Activated CD4-positive, alpha-beta T cell treated with anti-CD3 and anti-CD28 coated beads for 4 hours (primary cell): Measurements from ENCODE around the gene FAM53B.
A peak's percentile ranks its signal among the peaks of the same experiment; 100 is the strongest.

Source experiments
- DNase-seq, 2 donors: peaks; one replicate each; pipeline ENCODE4 v3.0.0-alpha.2; 2020

The FAM53B gene

DNA sequence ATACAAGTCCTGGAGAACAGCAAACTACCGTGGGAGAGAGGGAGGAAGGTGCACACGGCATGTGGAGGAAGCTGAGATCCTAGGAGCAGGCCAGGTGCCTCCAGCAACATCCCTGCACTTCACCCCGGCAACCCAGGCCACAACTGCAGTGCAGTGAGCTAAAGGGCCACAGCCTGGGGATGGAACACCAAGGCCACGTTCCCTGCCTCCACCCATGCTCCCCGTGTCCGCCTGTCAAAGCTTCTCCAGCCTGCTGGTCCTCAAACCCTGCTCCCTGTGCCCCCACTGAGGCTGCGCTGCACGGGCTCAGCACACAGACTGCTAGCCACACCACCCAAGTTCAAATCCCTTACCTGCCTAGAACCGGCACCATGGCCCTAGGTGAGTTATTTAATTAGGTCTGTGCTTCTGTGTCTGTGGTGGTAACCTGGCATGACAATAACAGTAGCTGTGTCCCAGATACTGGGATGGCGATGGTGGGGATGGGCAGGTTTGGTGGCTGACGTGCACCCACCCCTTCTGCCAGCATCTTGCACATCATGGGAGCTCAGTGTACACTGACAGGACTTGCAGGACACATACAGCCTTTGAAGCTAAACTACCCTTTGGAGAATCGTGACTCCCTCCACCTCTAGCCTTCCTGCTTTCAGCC, 85.5 kb downstream of the FAM53B start:
- no peak for DNase-seq

DNA sequence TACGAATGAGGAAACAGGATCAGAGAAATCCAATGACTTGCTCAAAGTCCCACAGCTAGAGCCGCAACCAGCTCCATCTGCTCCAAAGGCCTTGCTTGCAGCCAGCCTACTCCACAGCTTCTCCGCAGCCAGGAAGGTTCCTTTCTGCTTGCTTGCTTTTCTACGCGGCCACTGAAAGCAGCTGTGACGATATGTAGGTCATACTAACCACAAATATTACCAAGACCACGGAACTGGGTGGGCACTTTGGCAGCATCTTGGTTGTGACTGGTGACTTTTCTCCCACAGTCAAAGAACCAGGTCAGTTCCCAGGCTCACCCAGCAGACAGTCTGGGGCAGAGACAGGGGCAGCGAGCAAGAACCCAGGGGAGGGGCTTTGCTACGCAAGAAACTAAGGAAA, 86.4 kb downstream of the FAM53B start:
- peak in 1 of 2 donors; percentile 36 for DNase-seq

DNA sequence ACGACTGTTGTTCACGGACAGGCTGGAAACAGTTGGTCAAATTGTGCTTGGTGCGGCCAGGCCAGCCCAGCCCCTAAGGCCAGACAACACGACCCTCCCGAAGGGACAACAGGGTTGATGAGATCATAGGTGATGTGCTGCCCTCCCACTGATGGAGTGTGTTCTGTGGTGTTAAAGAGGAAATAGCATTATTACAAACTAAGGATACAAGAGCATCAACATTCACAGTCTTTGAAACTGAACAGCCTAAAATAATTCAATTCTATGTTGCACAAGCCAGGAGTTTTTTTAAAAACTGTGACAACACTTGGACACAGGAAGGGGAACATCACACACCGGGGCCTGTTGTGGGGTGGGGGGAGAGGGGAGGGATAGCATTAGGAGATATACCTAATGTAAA, 87.6 kb downstream of the FAM53B start:
- DNase-seq, result no peak

DNA sequence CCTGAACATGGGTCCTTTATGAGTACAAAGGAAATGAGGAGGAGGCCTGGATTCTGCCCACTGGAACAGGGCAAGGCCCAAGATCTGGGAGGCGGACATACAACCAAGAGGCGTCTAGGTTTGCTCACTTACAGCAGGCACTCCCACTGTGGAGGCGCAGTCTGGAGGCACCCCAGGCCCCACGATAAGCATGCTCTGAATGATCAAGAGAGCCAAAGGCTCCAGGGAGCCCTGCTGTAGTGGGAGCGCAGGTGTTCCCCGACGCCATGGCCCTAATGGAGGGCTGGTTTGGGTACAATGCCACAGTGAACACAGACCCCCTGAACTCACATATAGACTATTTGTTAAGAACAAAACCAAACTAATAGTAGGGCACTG, 88.1 kb downstream of the FAM53B start:
- DNase-seq, result no peak

DNA sequence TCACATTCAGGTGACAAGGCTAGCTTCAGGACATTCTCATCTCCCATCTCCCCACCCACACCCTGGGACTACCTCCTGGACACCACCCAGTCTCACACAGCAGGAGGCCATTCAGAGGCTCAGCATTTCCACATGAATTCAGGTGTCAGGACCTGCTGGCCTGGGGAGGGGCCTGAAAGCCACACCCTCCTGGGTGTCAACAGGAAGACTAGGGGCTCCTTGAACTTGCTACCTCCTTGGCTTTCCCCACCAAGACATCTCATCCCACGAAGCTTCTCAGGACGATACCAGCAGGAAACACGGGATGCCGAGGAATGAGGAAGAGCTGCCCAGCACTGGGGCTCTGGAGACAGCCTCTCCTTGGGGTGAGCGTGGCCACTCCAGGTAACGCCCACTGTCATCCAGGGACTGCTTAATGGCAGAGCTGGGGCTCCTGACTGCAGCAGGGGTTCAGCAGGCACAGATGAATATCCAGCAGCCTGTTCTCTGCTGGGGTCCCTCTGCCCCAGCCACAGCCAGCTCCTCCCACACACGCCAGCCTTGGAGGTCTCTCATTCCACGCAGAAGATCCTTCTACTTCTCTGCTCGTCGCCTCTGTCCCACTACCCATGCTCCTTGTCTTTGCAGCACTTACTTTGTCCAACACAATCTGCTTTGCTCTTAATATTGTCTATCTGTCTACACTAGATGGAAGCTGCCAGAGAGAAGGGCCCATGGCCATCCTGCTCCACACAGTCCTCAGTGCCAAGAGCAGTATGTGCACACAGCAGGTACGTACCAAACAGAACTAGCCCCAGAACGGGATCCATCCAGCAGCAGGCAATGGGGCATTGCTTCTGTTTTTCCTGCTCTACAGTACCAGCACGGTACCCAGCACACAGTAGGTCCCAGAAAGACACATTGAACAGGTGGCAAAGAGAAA, 88.7 kb downstream of the FAM53B start:
- no peak for DNase-seq

DNA sequence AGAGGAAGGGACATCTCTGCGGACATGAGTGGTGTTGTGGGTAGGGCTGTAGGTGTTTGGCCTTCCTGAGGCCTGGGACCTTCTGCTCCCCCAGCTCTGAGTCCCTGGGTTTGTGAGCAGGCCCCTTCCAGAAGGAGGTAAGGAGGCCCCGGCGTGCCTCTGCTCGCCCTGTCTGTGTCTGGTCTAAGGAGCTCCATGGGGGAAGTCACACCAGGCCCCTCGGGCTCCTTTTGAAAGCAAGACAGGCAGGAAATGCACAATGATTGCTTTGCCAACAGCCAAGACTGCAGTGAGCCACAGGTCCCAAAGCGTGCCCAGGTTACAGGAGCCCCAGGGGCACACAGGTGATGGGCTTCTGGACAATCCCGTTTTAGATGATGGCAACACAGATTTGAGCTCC, 89.5 kb downstream of the FAM53B start:
- DNase-seq, result no peak

DNA sequence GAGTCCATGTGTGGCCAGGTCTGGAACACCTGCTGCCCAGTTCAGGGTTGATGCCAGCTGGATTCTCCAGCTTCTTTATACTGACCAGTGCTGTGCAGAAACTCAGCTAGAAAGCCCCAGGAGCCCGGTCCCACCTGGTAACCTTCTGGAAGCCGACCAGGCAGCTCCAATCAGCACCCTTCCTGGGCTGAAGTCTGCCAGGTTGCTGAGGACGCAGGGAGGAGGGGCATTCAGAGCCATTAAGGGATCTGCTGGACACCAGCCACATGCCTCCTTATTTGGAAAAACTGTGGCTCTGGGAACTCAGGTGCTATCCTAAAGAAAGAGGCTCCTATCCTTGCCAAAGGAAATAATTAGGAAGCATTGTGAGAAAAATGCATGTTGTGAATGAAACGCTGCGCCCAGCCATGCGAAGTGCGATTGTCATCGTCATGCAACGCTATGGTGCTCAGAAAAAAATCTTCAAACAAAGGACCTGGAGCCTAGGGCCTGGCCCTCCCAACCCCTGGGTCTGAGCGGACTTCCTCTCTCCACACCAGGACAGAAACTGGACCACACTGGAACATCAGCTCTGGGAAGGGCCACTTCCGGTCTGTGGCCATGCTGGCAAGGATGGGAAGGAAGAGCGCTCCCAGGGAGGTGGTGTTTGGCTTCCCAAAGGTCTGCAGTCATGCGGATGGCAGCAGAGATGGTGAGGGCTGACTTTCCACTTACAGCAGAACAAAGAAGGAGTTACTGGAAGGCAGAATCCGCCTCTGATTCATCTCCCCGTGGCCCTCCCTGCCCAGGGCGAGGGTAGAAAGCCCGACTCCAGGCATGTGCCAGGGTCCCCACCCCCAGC, 90.1 kb downstream of the FAM53B start:
- DNase-seq, result no peak

DNA sequence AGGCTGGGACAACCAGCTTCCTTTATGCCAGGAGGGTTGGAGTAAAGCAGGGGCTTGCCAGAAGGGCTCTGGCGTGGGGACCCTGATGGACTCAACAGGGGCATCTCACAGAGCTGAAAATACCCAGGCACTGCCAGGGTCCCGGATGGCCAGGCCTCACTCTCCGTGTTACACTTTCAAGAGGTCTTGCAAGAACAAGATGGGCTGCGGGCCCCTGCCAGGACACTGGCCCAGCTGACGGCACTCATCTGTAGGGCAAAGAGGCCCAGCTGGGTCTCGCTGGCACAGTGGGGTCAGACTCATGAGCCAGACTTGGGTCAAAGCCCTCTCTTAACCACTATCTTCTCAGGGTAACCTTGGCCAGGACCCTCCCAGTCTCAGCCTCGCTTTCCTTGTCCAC, 90.9 kb downstream of the FAM53B start:
- no peak for DNase-seq

DNA sequence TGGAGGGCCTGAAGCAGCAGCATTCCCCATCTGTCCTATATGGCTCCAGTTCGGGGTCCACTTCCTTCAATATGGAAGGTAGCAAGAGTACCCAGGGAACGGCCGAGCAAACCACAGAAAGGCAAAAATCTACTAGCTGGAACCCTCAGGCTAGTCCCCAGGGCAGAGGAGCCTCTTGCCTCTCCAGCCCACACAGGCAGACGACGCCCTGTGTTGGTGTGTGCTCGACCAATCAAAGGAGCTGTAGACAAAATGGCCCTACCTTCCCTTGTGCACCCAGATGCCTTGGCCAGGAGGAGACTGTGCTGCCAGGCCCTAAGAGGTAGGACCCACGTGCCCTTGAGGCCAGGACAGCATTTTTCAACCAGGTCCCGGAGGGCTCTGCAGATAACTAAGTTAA, 91.5 kb downstream of the FAM53B start:
- DNase-seq, result no peak

DNA sequence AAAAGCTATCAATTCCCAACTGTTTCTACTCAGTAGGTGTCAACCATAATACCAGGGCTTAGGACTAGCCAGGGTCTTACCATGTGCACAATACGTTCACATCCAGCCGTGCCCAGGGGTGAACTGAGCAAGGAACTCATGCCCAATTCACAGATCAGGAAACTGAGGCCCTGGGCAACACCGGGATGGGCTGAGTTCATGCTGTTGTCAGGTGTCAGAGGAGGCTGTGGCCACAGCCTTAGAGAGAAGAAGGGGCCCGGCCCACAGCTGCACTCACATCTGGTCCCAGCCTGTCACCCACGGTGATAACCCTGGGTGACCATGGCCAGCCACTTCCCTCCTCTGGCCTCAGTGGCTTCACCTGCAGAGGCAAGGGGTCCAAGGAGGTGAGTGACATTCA, 92.0 kb downstream of the FAM53B start:
- no peak for DNase-seq

DNA sequence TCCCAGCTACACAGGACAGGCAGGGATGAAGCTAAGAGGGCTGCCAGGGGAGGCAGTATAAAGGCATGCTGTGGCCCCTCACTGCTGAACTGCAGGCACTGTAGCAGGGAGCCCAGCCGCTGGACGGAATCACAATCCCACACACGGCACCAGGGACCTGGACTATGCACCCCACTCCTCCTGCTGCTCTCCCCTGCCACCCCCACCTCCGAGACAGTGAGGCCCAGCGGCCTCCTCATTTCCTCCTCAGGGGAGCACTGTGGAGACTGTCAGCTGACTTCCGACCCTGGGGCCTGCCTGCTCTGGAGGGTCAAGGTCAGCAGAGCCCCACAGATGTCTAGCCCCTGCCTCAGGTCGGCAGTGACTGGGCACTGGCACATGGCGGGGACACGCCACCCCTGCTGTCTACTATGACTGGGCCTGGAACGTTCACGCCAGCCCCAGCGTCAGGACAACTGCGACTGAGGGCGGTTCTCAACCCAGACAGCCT, 92.7 kb downstream of the FAM53B start:
- no peak for DNase-seq

DNA sequence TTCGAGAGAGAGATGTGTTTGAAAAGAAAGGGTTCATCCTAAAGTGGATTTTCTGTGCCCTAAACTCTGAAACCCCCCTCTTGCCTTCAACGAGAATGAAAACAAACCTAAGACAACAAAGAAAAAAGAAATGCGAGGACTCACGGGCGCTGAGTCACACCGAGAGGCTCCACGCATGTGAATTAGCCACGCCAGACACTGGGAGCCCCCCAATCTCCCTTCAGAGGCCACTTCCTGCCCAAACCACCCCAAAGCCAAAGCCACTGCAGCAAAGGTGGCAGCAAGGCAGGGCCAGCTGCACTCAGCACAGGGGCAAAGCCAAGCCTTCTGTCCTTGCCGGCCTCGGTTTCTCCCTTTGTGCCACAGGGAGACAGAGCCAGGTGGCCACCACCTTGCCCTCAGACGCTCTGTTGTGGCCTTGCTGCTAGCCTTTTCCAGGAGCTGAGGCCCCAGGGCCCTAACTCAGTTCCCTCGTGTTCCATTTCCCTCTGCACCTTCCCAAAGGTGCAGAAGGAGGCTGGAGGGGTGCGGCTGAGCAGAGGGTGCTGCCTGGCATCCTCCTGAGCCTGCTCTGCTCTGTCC, 93.3 kb downstream of the FAM53B start:
- peak; percentile 51 to 61 for DNase-seq

DNA sequence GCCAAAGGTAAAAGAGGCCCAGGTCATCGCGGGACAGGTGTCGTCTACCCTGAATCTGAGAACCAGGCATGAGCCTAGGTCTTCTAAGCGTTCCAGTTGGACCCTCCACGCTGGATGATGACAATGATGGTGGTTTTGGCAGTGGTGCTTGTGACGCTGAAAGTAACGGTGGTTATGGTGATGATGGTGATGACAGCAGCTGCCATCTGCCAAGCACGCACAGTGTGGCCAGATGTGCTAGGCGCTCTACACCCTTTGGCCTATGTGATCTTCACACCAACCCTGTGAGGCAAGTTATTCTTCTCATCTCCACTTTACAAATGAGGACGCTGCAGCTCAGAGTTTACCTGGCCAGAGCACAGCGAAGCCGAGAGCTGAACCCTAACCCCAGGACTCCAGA, 93.9 kb downstream of the FAM53B start:
- DNase-seq, result no peak

DNA sequence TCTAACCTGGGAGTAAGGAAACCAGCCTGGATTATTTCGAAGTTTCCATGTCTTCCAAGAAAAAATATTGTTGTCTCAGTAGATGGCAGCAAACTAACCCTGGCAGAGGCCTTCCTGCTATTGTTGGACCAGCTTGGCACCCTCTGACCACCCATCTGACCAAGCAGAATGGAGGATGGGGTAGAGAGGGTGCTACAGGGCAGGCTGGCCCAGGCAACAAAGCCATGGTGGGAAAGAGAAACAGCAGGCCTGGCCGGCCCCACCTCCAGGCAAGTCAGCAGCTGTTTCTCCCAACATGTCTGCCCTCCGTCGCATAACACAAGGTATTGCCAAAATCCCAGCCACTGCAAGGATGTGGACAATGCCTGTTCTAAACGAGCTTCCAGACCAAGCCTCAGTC, 95.0 kb downstream of the FAM53B start:
- no peak for DNase-seq

DNA sequence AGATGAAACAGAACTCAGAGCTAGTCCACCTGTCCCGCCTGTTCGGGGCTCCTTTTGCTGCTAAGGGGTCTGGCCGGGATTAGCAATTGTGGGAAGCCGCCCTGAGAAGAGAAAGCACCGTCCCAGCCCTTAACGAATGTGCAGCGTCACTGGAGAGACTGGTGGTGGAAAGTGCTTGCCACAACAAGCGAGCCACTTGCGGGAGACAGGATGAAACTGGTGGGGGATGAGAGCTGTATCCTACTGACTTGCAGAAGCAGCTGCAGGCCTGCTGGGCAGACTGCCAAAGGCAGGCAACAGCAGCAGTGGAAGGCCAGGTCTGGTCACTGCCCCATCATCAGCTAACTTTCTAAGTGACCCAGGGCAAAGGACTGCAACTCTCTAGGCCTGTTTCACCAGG, 95.4 kb downstream of the FAM53B start:
- DNase-seq, result peak; percentile 34 to 51

DNA sequence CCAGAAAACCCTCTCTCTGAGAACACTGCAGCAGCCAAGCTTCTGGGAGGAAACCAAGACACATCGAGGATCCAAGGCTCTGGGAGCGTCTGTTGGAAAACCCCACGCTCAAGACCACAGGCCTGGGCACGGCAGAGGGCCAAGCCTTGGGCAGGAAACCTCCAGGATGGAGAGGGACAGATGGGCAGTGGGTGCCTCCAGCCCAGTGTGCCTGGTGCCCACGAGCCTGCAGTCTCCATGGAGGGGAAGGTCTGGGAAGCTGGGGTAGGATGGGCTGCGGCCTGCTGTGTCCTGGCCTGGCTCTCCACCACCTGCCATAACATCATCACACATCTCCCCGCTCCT, 96.1 kb downstream of the FAM53B start:
- no peak for DNase-seq

DNA sequence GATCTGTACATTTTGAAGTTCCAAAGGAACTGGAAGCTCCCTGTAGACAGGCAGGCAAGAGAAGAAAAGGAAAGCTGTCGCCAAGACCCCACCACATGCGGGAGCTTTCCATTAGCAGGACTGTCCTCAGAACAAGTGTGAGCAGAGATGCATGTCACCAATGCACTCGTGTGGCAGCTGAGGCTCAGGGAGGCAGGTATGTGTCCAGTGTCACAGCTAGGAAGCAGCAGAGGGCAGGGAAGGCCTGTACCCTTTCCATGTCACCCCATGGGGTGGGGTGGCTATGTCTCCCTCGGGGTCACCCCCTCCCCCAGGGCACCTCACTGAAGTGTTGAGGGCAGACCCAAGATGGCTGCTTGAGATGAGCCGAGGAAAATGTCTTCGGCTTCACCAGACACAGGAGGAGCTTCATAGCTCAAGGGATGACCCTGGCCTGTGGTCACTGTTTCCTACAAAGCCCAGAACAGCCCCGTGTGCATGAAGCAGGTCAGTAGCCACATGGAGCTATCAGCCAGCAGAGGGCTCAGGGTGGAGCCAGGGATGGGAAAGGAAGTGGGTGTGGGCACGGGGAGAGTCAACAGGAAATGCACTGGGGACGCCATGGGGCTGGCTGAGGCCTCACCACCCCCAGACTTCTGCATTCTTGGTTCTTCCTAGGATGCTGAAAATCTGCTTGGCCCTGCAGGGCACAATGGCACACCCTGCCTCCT, 96.6 kb downstream of the FAM53B start:
- DNase-seq, result peak; percentile 59 to 69

DNA sequence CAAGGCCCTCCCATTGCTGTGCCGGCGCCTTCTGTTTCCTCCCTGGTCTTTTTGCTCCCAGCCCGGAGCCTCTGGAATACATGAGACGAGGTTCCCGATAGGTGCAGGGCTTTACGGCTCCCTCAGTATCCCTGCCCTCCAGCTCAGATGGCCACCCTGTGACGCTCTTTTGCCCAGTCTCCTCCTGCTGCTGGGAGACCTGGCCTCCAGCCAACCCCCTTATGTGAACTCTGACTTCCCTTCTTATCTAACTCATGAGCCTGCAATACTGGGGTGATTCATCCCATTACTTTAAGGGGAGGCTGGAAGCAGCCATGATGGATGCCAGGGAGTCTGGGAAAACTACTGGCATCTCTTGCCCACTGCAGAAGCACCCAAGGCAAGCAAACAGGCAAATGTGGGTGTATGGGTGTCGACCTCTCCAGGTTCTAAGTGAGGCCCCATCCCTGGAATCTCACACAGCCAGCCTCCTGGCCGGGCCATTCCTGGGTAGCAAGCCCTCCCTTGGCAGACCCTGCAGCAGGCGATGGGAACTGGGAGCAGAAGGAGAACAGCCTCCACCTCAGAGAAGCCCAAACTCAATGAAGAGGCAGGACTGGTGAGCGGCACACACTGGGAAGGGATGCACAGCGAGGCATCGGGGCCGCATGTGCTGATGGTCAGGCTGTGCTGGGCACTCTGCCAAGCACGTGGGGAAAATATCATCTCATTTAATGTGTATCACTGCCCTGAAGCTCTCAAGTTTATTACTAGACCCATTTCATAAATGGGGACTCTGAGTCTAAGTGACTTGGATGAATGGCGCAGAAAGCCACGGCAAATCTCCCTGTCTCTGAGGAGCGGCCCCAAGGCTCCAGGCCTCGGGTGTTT, 97.5 kb downstream of the FAM53B start:
- no peak for DNase-seq

DNA sequence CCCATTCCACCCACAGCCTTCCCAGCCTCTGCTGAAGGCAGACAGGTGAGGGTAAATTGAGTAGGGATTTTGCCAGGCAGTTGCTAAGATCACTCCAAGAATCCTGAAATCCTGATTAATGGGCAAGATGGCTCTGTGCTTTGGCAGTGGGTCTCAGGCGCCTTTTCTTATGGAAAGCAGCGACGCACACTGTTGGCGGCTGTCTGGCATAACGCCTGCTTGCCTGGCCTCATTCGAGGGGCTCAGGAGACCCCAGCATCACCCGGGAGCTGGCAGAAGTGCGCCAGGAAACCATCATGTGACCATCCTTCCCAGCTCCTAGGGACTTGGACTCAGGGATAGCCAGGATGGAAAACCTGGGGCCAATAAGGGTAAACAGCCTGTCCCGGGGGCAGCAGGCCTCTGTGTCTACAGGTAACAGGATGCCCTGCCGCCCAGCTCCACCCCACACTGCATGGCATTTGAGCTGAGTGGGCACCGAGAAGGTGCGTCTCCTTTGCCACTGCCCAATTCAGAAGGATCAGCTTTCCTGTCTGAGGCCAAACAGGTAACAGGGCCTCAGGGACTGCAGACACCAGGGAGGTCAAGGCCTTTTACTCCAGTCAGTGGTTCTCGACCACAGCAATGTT, 98.6 kb downstream of the FAM53B start:
- no peak for DNase-seq

DNA sequence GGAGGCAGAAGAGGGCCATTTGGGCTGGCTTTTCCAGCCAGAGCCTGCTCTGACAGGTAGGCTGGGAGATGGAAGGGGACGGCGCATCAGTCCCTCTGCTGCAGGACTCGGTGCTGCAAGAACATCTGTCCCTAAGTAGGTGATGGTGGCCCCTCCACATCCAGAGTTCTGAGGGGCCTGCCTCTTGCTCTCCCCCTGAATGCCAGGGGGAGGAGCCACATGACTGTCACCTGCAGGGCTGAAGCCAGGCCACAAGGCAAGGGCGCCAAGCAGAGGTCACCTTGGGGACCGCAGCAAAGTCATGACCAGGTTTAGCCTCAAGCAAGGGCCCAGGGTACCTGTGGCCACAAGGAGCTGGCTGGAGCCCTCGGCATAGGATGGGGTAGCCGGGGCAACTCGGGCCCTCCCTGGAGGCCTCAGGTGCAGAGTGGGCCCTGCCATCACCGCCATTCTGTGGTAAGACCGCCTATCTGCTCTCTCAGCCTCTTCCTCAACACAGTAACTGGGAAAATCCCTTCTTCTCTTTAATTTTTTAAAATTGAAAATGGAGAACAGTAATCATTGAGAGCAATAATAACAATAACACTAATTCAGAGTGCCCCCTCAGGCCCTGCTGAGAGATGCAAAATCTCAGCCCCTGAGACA, 99.3 kb downstream of the FAM53B start:
- no peak for DNase-seq
